ENCODE results near the gene MEGF8. TPM values are rescaled to one million over a fixed set of nuclear protein-coding genes. Genes with fewer than 3 reads are reported as not detected.

MEGF8 gene
- total and polyA plus RNA-seq, 2 of the 13 experiments (the other 11 are each of a cell fraction or from before 2014, with no cell fraction given): 4.0 to 8.8 TPM

GRCh38 chr19:42378225-42379215, 53.1 kb downstream of the MEGF8 start (continued):
- TF ChIP-seq MNT (IDR thresholded peaks at IDR 0.05) (0 out of 2 replicates have a peak, but pooled peaks have one; percentile 25), ZNF280B (CRISPR knock-in tag; IDR thresholded peaks at IDR 0.05; ENCODE audit: borderline replicate concordance) (no peak), AGO2 (optimal IDR thresholded peaks at IDR 0.05; ENCODE audit: low read depth, low read length) (peak; percentile 54), PPARG (CRISPR knock-in tag; conservative IDR thresholded peaks at IDR 0.05) (no peak)

GRCh38 chr19:42380155-42380554, 54.7 kb downstream of the MEGF8 start:
- Histone ChIP-seq H3K27me3 (ENCODE audit: control insufficient read depth in 1 of 2, insufficient read depth in 2 of 2, low read length in 2 of 2) (peaks cover 1 to 27% of the 10 kb centered on the region in 2 experiments; a peak in 2 of 5 replicates), H3K4me3 (replicated peaks in 1 of 3; ENCODE audit: insufficient read depth in 1 of 3, low read depth in 2 of 3, low read length in 3 of 3) (no peak overlapping the region), H3K79me2 (ENCODE audit: insufficient read depth, low read length) (no peaks in the 10 kb centered on the region), H3K4me1 (ENCODE audit: insufficient read depth, low read length) (peaks cover 25% of the 10 kb centered on the region), H4K20me1 (ENCODE audit: insufficient read depth, low read length) (no peaks in the 10 kb centered on the region), H3K9ac (ENCODE audit: insufficient read depth, low read depth, low read length) (no peak overlapping the region), H3K4me2 (ENCODE audit: low read depth, low read length) (no peak overlapping the region), H3K9me3 (ENCODE audit: low read length) (no peaks in the 10 kb centered on the region), H3K36me3 (replicated peaks in 1 of 2; ENCODE audit: control insufficient read depth in 1 of 2, insufficient read depth in 2 of 2, low read length in 2 of 2) (no peaks in the 10 kb centered on the region), H2AFZ (ENCODE audit: low read length) (no peak overlapping the region), H3K27ac (ENCODE audit: extremely low read length, insufficient read depth, low read length) (no peak overlapping the region)
- no peak for FAIRE-seq
- ChIA-PET POLR2A (no interaction called here), CTCF (ENCODE audit: low intra/inter-chr PET ratio, low total read pairs) (no interaction called here)
- peak; percentile 32; the same call in 2 of the 3 replicates for ATAC-seq
- in situ Hi-C loops (cut with HindIII; ENCODE audit: extremely low pct_ligation_motif_present, low pct_unique_long_range_greater_than_20kb): no loop called here
- intact Hi-C loops (cut with micrococcal nuclease; ENCODE audit: unreplicated experiment): no loop called here
- no peak for DNase-seq (ENCODE audit: low spot score)
- TF ChIP-seq RARA (CRISPR knock-in tag; IDR thresholded peaks at IDR 0.05): no peak
- no peak for TF ChIP-seq ZBTB4 (CRISPR knock-in tag; IDR thresholded peaks at IDR 0.05; ENCODE audit: borderline replicate concordance)
- WGBS (ENCODE audit: low lambda C conversion rate): 4% methylated on average over 6 of the region's 6 CpGs
- no TSS peak for BruUV-seq (replicated peaks)
